Activated naive CD4-positive, alpha-beta T cell treated with anti-CD3 and anti-CD28 coated beads, Interleukin-2, amount 50 U/mL, for 24 hours (primary cell): ENCODE results near the gene MKI67.

Experiments
- H3K27ac Mint-ChIP-seq: one replicate; pipeline ENCODE4 v1.8.0; 2021; ENCODE audit warnings: mild to moderate bottlenecking, mixed read lengths
- H3K27me3 Mint-ChIP-seq: one replicate; pipeline ENCODE4 v1.8.0; 2021; ENCODE audit warnings: mixed read lengths
- H3K36me3 Mint-ChIP-seq: one replicate; pipeline ENCODE4 v1.8.0; 2021; ENCODE audit warnings: mixed read lengths
- H3K4me1 Mint-ChIP-seq: one replicate; pipeline ENCODE4 v1.8.0; 2021; ENCODE audit warnings: mixed read lengths
- H3K4me3 Mint-ChIP-seq: one replicate; pipeline ENCODE4 v1.8.0; 2021; ENCODE audit warnings: mild to moderate bottlenecking, mixed read lengths
- H3K9me3 Mint-ChIP-seq: one replicate; pipeline ENCODE4 v1.8.0; 2021; ENCODE audit warnings: mixed read lengths

MKI67 gene

GRCh38 chr10:128061306-128062300 lies 64.6 kb downstream of the MKI67 start:
- peak overlapping the region; percentile 74 for H3K4me3 Mint-ChIP-seq
- H3K4me1 Mint-ChIP-seq, result peaks cover 83% of the 10 kb centered on the region
- no peaks in the 10 kb centered on the region for H3K27me3 Mint-ChIP-seq
- H3K36me3 Mint-ChIP-seq, result peaks cover 32% of the 10 kb centered on the region
- H3K9me3 Mint-ChIP-seq, result no peaks in the 10 kb centered on the region
- no peak overlapping the region for H3K27ac Mint-ChIP-seq

- Mint-ChIP-seq H3K27me3 (no peaks in the 10 kb centered on the region), H3K36me3 (peaks cover 28% of the 10 kb centered on the region), H3K4me1 (peaks cover 74% of the 10 kb centered on the region), H3K9me3 (no peaks in the 10 kb centered on the region), H3K4me3 (no peak overlapping the region), H3K27ac (peak overlapping the region; percentile 24)
These were observed 65.6 kb downstream of the MKI67 start for GRCh38 chr10:128060341-128061250.

GRCh38 chr10:128059982-128060293 lies 66.3 kb downstream of the MKI67 start:
- H3K4me3 Mint-ChIP-seq, result no peak overlapping the region
- peak overlapping the region; percentile 24 for H3K27ac Mint-ChIP-seq
- H3K36me3 Mint-ChIP-seq, result peaks cover 24% of the 10 kb centered on the region
- peaks cover 67% of the 10 kb centered on the region for H3K4me1 Mint-ChIP-seq
- no peaks in the 10 kb centered on the region for H3K27me3 Mint-ChIP-seq
- H3K9me3 Mint-ChIP-seq, result no peaks in the 10 kb centered on the region

GRCh38 chr10:128059266-128059981 lies 66.8 kb downstream of the MKI67 start:
- Mint-ChIP-seq H3K27ac (peak overlapping the region; percentile 46), H3K4me3 (no peak overlapping the region), H3K4me1 (peaks cover 62% of the 10 kb centered on the region), H3K36me3 (peaks cover 24% of the 10 kb centered on the region), H3K9me3 (no peaks in the 10 kb centered on the region), H3K27me3 (no peaks in the 10 kb centered on the region)

- no peaks in the 10 kb centered on the region for H3K27me3 Mint-ChIP-seq
- H3K36me3 Mint-ChIP-seq, result peaks cover 24% of the 10 kb centered on the region
- H3K9me3 Mint-ChIP-seq, result no peaks in the 10 kb centered on the region
- H3K27ac Mint-ChIP-seq, result no peak overlapping the region
- peaks cover 55% of the 10 kb centered on the region for H3K4me1 Mint-ChIP-seq
- no peak overlapping the region for H3K4me3 Mint-ChIP-seq
These were observed 67.5 kb downstream of the MKI67 start for GRCh38 chr10:128058750-128059134.

GRCh38 chr10:128058106-128058749 lies 68.0 kb downstream of the MKI67 start:
- Mint-ChIP-seq H3K4me1 (peaks cover 50% of the 10 kb centered on the region), H3K27ac (peak overlapping the region; percentile 30), H3K36me3 (peaks cover 19% of the 10 kb centered on the region), H3K4me3 (no peak overlapping the region), H3K27me3 (no peaks in the 10 kb centered on the region), H3K9me3 (no peaks in the 10 kb centered on the region)

GRCh38 chr10:128056303-128057050 lies 69.7 kb downstream of the MKI67 start:
- Mint-ChIP-seq H3K4me1 (peaks cover 44% of the 10 kb centered on the region), H3K9me3 (no peaks in the 10 kb centered on the region), H3K27me3 (no peaks in the 10 kb centered on the region), H3K27ac (peak overlapping the region; percentile 41), H3K4me3 (no peak overlapping the region), H3K36me3 (peaks cover 17% of the 10 kb centered on the region)

- peaks cover 47% of the 10 kb centered on the region for H3K4me1 Mint-ChIP-seq
- no peak overlapping the region for H3K4me3 Mint-ChIP-seq
- H3K27ac Mint-ChIP-seq, result no peak overlapping the region
- peaks cover 12% of the 10 kb centered on the region for H3K36me3 Mint-ChIP-seq
- no peaks in the 10 kb centered on the region for H3K9me3 Mint-ChIP-seq
- H3K27me3 Mint-ChIP-seq, result no peaks in the 10 kb centered on the region
These were observed 71.0 kb downstream of the MKI67 start for GRCh38 chr10:128055061-128055868.

GRCh38 chr10:128054163-128054970 lies 71.9 kb downstream of the MKI67 start:
- no peak overlapping the region for H3K4me3 Mint-ChIP-seq
- H3K27ac Mint-ChIP-seq, result no peak overlapping the region
- no peaks in the 10 kb centered on the region for H3K27me3 Mint-ChIP-seq
- peaks cover 47% of the 10 kb centered on the region for H3K4me1 Mint-ChIP-seq
- H3K9me3 Mint-ChIP-seq, result no peaks in the 10 kb centered on the region
- peaks cover 12% of the 10 kb centered on the region for H3K36me3 Mint-ChIP-seq

GRCh38 chr10:128053356-128053755 lies 72.9 kb downstream of the MKI67 start:
- Mint-ChIP-seq H3K4me3 (no peak overlapping the region), H3K4me1 (peaks cover 48% of the 10 kb centered on the region), H3K27me3 (no peaks in the 10 kb centered on the region), H3K27ac (no peak overlapping the region), H3K9me3 (no peaks in the 10 kb centered on the region), H3K36me3 (peaks cover 12% of the 10 kb centered on the region)

- H3K4me3 Mint-ChIP-seq, result no peak overlapping the region
- no peak overlapping the region for H3K27ac Mint-ChIP-seq
- no peaks in the 10 kb centered on the region for H3K27me3 Mint-ChIP-seq
- H3K4me1 Mint-ChIP-seq, result peaks cover 48% of the 10 kb centered on the region
- peaks cover 10% of the 10 kb centered on the region for H3K36me3 Mint-ChIP-seq
- H3K9me3 Mint-ChIP-seq, result no peaks in the 10 kb centered on the region
These were observed 73.5 kb downstream of the MKI67 start for GRCh38 chr10:128052696-128053095.

GRCh38 chr10:128051548-128051947 lies 74.7 kb downstream of the MKI67 start:
- H3K4me1 Mint-ChIP-seq, result peaks cover 45% of the 10 kb centered on the region
- H3K27ac Mint-ChIP-seq, result no peak overlapping the region
- no peak overlapping the region for H3K4me3 Mint-ChIP-seq
- no peaks in the 10 kb centered on the region for H3K9me3 Mint-ChIP-seq
- peaks cover 6% of the 10 kb centered on the region for H3K36me3 Mint-ChIP-seq
- H3K27me3 Mint-ChIP-seq, result no peaks in the 10 kb centered on the region

GRCh38 chr10:128050936-128051335 lies 75.3 kb downstream of the MKI67 start:
- Mint-ChIP-seq H3K27me3 (no peaks in the 10 kb centered on the region), H3K4me1 (peaks cover 52% of the 10 kb centered on the region), H3K9me3 (no peaks in the 10 kb centered on the region), H3K36me3 (peaks cover 5% of the 10 kb centered on the region), H3K27ac (no peak overlapping the region), H3K4me3 (peak overlapping the region; percentile 12)
